Measurements from ENCODE around the gene GRID1.

DNA sequence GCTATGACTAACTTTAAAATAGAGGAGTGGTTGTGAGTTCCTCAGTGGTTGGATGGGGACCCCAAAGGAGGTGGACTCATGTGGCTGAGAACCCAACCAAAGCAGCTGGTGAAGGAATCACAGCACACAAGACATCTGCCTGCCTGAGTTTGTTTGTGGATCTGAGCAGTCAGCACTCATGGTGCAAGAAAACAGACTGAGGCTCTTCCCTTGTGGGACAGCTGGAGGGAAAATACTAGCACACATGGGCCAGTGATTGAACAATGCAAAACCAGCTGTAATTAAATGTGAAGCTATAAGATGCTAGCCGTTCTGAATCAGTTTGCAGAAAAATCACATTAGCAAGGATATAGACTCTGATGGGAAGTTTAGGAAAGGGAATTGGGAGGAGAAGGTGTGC is 707.3 kb downstream of the GRID1 start:
- TF ChIP-seq YY1 (IDR thresholded peaks at IDR 0.05; ENCODE audit: insufficient read depth, insufficient read length) (no peak), ZNF274 (IDR thresholded peaks at IDR 0.05; ENCODE audit: low read depth, low read length) (no peak), SUZ12 (IDR thresholded peaks at IDR 0.05; ENCODE audit: extremely low read depth, insufficient read depth, insufficient read length) (no peak)
